UCSD-AML1 (cell line): Measurements from ENCODE around the gene TBC1D2.

Experiments
- DNase-seq: peaks from one replicate; lab custom pipeline; 2025; ENCODE audit not compliant: unreplicated experiment; lab: John Stamatoyannopoulos, UW

Gene TBC1D2

GRCh38 chr9:98242426-98242825 is 13.0 kb downstream of the TBC1D2 start:
- DNase-seq, result no peak

GRCh38 chr9:98241357-98242300 is 13.8 kb downstream of the TBC1D2 start:
- no peak for DNase-seq

GRCh38 chr9:98240475-98240874 is 15.0 kb downstream of the TBC1D2 start:
- DNase-seq, result no peak

GRCh38 chr9:98236901-98237487 is 18.5 kb downstream of the TBC1D2 start:
- DNase-seq, result no peak

- DNase-seq, result no peak
Observed at GRCh38 chr9:98235126-98235525, 20.3 kb downstream of the TBC1D2 start.

- no peak for DNase-seq
Observed at GRCh38 chr9:98234245-98234825, 21.1 kb downstream of the TBC1D2 start.

- no peak for DNase-seq
Observed at GRCh38 chr9:98232926-98233325, 22.5 kb downstream of the TBC1D2 start.

- DNase-seq, result no peak
Observed at GRCh38 chr9:98231770-98232478, 23.5 kb downstream of the TBC1D2 start.

GRCh38 chr9:98230789-98231188 is 24.7 kb downstream of the TBC1D2 start:
- no peak for DNase-seq

GRCh38 chr9:98230304-98230703 is 25.1 kb downstream of the TBC1D2 start:
- no peak for DNase-seq

- DNase-seq, result no peak
Observed at GRCh38 chr9:98229620-98230019, 25.8 kb downstream of the TBC1D2 start.

- DNase-seq, result no peak
Observed at GRCh38 chr9:98229090-98229395, 26.4 kb downstream of the TBC1D2 start.

GRCh38 chr9:98228392-98229089 is 26.9 kb downstream of the TBC1D2 start:
- no peak for DNase-seq

GRCh38 chr9:98227883-98228282 is 27.6 kb downstream of the TBC1D2 start:
- no peak for DNase-seq

- DNase-seq, result no peak
Observed at GRCh38 chr9:98226957-98227356, 28.5 kb downstream of the TBC1D2 start.

GRCh38 chr9:98226516-98226915 is 28.9 kb downstream of the TBC1D2 start:
- no peak for DNase-seq

- no peak for DNase-seq
Observed at GRCh38 chr9:98225015-98225442, 30.4 kb downstream of the TBC1D2 start.

GRCh38 chr9:98222885-98223691 is 32.4 kb downstream of the TBC1D2 start:
- no peak for DNase-seq

GRCh38 chr9:98220911-98221310 is 34.5 kb downstream of the TBC1D2 start:
- DNase-seq, result no peak

GRCh38 chr9:98219794-98220370 is 35.6 kb downstream of the TBC1D2 start:
- DNase-seq, result no peak
